H9 (cell line): Measurements from ENCODE around the gene HEATR1. TPM values are rescaled to one million over a fixed set of nuclear protein-coding genes. Genes with fewer than 3 reads are reported as not detected.

Source experiments
- DNase-seq: peaks from one replicate; pipeline ENCODE4 v3.0.0-alpha.2; 2017
- H2AFZ ChIP-seq: one replicate; pipeline ENCODE4 v1.6.1; 2013; ENCODE audit warnings: mild to moderate bottlenecking, low read length, control low read depth, moderate library complexity
- H2AK5ac ChIP-seq: 2 replicates; pipeline ENCODE4 v1.6.1; 2013; ENCODE audit warnings: low read length, control low read depth, mixed read lengths; ENCODE audit not compliant: insufficient read length
- H2BK120ac ChIP-seq: one replicate; pipeline ENCODE4 v1.6.1; 2013; ENCODE audit warnings: low read depth, mild to moderate bottlenecking, low read length, control low read depth, inconsistent platforms; ENCODE audit not compliant: poor library complexity, severe bottlenecking
- H2BK12ac ChIP-seq: 2 replicates; pipeline ENCODE4 v1.6.1; 2013; ENCODE audit warnings: low read length, control low read depth, mixed read lengths, low read depth; ENCODE audit not compliant: insufficient read length
- H2BK15ac ChIP-seq: 2 replicates; pipeline ENCODE4 v1.6.1; 2013; ENCODE audit warnings: low read depth, low read length, control low read depth
- H2BK20ac ChIP-seq: one replicate; pipeline ENCODE4 v1.6.1; 2013; ENCODE audit warnings: low read depth, mild to moderate bottlenecking, low read length, control low read depth, inconsistent platforms; ENCODE audit not compliant: poor library complexity, severe bottlenecking
- H2BK5ac ChIP-seq: 2 replicates; pipeline ENCODE4 v1.6.1; 2013; ENCODE audit warnings: low read length, control low read depth, mixed read lengths; ENCODE audit not compliant: insufficient read length
- H3K14ac ChIP-seq: 2 replicates; pipeline ENCODE4 v1.6.1; 2013; ENCODE audit warnings: low read length, control low read depth; ENCODE audit not compliant: insufficient read depth
- H3K18ac ChIP-seq: 2 replicates; pipeline ENCODE4 v1.6.1; 2013; ENCODE audit warnings: low read depth, mild to moderate bottlenecking, mixed read lengths, low read length, control low read depth; ENCODE audit not compliant: insufficient read length
- H3K23ac ChIP-seq: 2 replicates; pipeline ENCODE4 v1.6.1; 2013; ENCODE audit warnings: low read length, control low read depth, mixed read lengths, low read depth; ENCODE audit not compliant: insufficient read length
- H3K23me2 ChIP-seq: 2 replicates; pipeline ENCODE4 v1.6.1; 2013; ENCODE audit warnings: low read depth, mild to moderate bottlenecking, mixed read lengths, low read length, control low read depth; ENCODE audit not compliant: insufficient read length, poor library complexity, severe bottlenecking
- H3K27ac ChIP-seq: 2 replicates; pipeline ENCODE4 v1.5.1; 2013; ENCODE audit warnings: low read length, control low read depth, mixed read lengths, low read depth; ENCODE audit not compliant: insufficient read length
- H3K27me3 ChIP-seq: 2 replicates; pipeline ENCODE4 v1.6.1; 2013; ENCODE audit warnings: low read length, control low read depth, inconsistent platforms; ENCODE audit not compliant: insufficient read depth
- H3K4ac ChIP-seq: 2 replicates; pipeline ENCODE4 v1.6.1; 2013; ENCODE audit warnings: low read depth, mild to moderate bottlenecking, control low read depth, inconsistent platforms, low read length, moderate library complexity
- H3K4me1 ChIP-seq: 2 replicates; pipeline ENCODE4 v1.6.1; 2013; ENCODE audit warnings: low read length, control low read depth, inconsistent platforms; ENCODE audit not compliant: insufficient read depth
- H3K4me2 ChIP-seq: 2 replicates; pipeline ENCODE4 v1.6.1; 2013; ENCODE audit warnings: low read length, control low read depth, mixed read lengths; ENCODE audit not compliant: insufficient read length, insufficient read depth
- H3K56ac ChIP-seq: 2 replicates; pipeline ENCODE4 v1.6.1; 2013; ENCODE audit warnings: low read depth, mild to moderate bottlenecking, mixed read lengths, low read length, control low read depth; ENCODE audit not compliant: insufficient read length
- H3K79me1 ChIP-seq: 2 replicates; pipeline ENCODE4 v1.6.1; 2013; ENCODE audit warnings: low read depth, mild to moderate bottlenecking, moderate library complexity, low read length, control low read depth, inconsistent platforms; ENCODE audit not compliant: insufficient read depth, poor library complexity, severe bottlenecking
- H3K79me2 ChIP-seq: 2 replicates; pipeline ENCODE4 v1.6.1; 2013; ENCODE audit warnings: low read length, control low read depth, inconsistent platforms; ENCODE audit not compliant: insufficient read depth
- H3K9ac ChIP-seq: 2 replicates; pipeline ENCODE4 v1.6.1; 2013; ENCODE audit warnings: low read length, control low read depth, mixed read lengths; ENCODE audit not compliant: insufficient read length; ENCODE audit errors: extremely low read depth
- H3K9me3 ChIP-seq: one replicate; pipeline ENCODE4 v1.6.1; 2013; ENCODE audit warnings: low read depth, low read length, inconsistent platforms; ENCODE audit not compliant: control insufficient read depth
- H3T11ph ChIP-seq: one replicate; pipeline ENCODE4 v1.6.1; 2013; ENCODE audit warnings: mild to moderate bottlenecking, low read length, control low read depth, inconsistent platforms
- H4K20me1 ChIP-seq: one replicate; pipeline ENCODE4 v1.6.1; 2013; ENCODE audit not compliant: control insufficient read depth, insufficient read length, insufficient read depth
- H4K5ac ChIP-seq: 2 replicates; pipeline ENCODE4 v1.6.1; 2013; ENCODE audit warnings: low read depth, mild to moderate bottlenecking, mixed read lengths, low read length, control low read depth; ENCODE audit not compliant: insufficient read length
- H4K8ac ChIP-seq: replicated peaks from 2 replicates; pipeline ENCODE4 v1.6.1; 2013; ENCODE audit warnings: low read length, control low read depth, mixed read lengths, low read depth; ENCODE audit not compliant: insufficient read length
- H4K91ac ChIP-seq: 2 replicates; pipeline ENCODE4 v1.6.1; 2013; ENCODE audit warnings: low read depth, mild to moderate bottlenecking, moderate library complexity, mixed read lengths, low read length, control low read depth; ENCODE audit not compliant: insufficient read length
- H3K27ac Mint-ChIP-seq, 3 experiments: 2 replicates in 2 of 3; 3 replicates in 1 of 3; pipeline ENCODE4 v1.8.0; 2020 to 2021; ENCODE audit warnings: mixed read lengths in 3 of 3, mild to moderate bottlenecking in 1 of 3, moderate library complexity in 1 of 3
- H3K27me3 Mint-ChIP-seq: 2 replicates; pipeline ENCODE4 v1.8.0; 2021; ENCODE audit warnings: low read depth, mild to moderate bottlenecking, moderate library complexity, mixed read lengths
- H3K36me3 Mint-ChIP-seq, 3 experiments: 2 replicates in 2 of 3; 3 replicates in 1 of 3; pipeline ENCODE4 v1.8.0; 2020 to 2021; ENCODE audit warnings: low read depth in 3 of 3, mixed read lengths in 3 of 3; ENCODE audit not compliant: insufficient read depth in 1 of 3
- H3K4me1 Mint-ChIP-seq, 2 experiments: 2 replicates each; pipeline ENCODE4 v1.8.0; 2020; ENCODE audit warnings: mixed read lengths in 2 of 2
- H3K4me3 Mint-ChIP-seq, 2 experiments: 2 replicates in 1 of 2; 3 replicates in 1 of 2; pipeline ENCODE4 v1.8.0; 2020 to 2021; ENCODE audit warnings: mild to moderate bottlenecking in 2 of 2, mixed read lengths in 2 of 2, moderate library complexity in 1 of 2
- H3K9me3 Mint-ChIP-seq, 2 experiments: 2 replicates in 1 of 2; 3 replicates in 1 of 2; pipeline ENCODE4 v1.8.0; 2020; ENCODE audit warnings: mild to moderate bottlenecking in 2 of 2, mixed read lengths in 2 of 2, moderate library complexity in 1 of 2
- WGBS: extraction: QIAGEN DNeasy Blood & Tissue Kit; methylation state at CpG from one replicate; pipeline ENCODE4 v1.1.7; 2013; ENCODE audit warnings: missing lambda C conversion rate, low lambda C conversion rate, mixed read lengths; ENCODE audit not compliant: insufficient read length; ENCODE audit errors: extremely low coverage; 5-methylcytosine and 5-hydroxymethylcytosine counted together
- total RNA-seq: library from RNA; stranded (reverse); gene quantifications from 2 replicates; pipeline ENCODE4 v1.2.1, GENCODE V29; 2021
- TF ChIP-seq, protein P1 (sequence below): fragments of 200-600 bp; sonication (generic); conservative IDR thresholded peaks from 3 replicates; pipeline ENCODE4 v1.8.0; 2021; ENCODE audit warnings: antibody characterized with exemption, mild to moderate bottlenecking

HEATR1 gene
- total RNA-seq, 1 experiment from 2014 or later, result 88.2 TPM

DNA sequence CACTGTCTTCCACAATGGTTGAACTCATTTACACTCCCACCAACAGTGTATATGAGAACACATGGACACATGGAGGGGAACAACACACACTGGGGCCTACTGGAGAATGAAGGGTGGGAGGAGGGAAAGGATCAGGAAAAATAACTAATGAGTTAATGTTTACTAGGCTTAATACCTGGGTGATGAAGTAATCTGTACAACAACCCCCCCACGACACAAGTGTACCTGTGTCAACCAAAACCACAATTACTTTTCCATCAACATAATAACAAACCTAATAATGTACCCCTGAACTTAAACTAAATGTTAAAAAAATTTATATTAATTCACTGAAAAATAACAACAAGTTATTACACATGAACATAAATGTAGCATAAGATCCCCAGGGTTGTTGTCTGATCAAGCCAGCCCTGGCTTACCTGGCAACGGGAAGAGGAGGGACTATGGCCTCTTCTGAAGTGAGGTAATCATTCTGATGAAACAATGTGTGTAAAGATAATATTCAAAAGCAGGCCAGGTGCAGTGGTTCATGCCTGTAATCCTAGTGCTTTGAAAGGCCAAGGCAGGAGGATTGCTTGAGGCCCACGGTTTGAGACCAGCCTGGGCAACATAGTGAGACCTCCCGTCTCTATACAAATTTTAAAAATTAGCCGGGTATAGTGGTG lies 40.8 kb upstream of the HEATR1 start:
- H4K8ac ChIP-seq, result no peak overlapping the region
- H3K4me3 Mint-ChIP-seq, result no peak overlapping the region
- WGBS, result no CpG with 5 or more reads among the region's 5 CpGs

More for the DNA sequence above, 40.8 kb upstream of the HEATR1 start:
- no peak overlapping the region for H2BK5ac ChIP-seq
- H3K27ac ChIP-seq, result no peak overlapping the region
- no peak overlapping the region for H3K4ac ChIP-seq
- Mint-ChIP-seq H3K36me3 (no peaks in the 10 kb centered on the region), H3K27me3 (no peaks in the 10 kb centered on the region; the same call in 1 of the 2 replicates), H3K4me1 (no peaks in the 10 kb centered on the region), H3K9me3 (no peaks in the 10 kb centered on the region), H3K27ac (no peak overlapping the region)
- H3K14ac ChIP-seq, result no peak overlapping the region
- no peak overlapping the region for H3K23ac ChIP-seq
- DNase-seq, result no peak
- no peaks in the 10 kb centered on the region for H3K79me2 ChIP-seq
- no peak overlapping the region for H2BK20ac ChIP-seq
- no peak overlapping the region for H3K9ac ChIP-seq
- H2BK120ac ChIP-seq, result no peak overlapping the region
- no peaks in the 10 kb centered on the region for H3K79me1 ChIP-seq
- no peaks in the 10 kb centered on the region for H4K20me1 ChIP-seq
- no peak overlapping the region for H2BK15ac ChIP-seq
- no peaks in the 10 kb centered on the region for H3K9me3 ChIP-seq
- H3T11ph ChIP-seq, result no peak overlapping the region
- H3K4me2 ChIP-seq, result no peak overlapping the region
- H4K91ac ChIP-seq, result no peak overlapping the region
- H3K4me1 ChIP-seq, result no peaks in the 10 kb centered on the region
- H3K27me3 ChIP-seq, result no peaks in the 10 kb centered on the region
- TF ChIP-seq, protein P1, sequence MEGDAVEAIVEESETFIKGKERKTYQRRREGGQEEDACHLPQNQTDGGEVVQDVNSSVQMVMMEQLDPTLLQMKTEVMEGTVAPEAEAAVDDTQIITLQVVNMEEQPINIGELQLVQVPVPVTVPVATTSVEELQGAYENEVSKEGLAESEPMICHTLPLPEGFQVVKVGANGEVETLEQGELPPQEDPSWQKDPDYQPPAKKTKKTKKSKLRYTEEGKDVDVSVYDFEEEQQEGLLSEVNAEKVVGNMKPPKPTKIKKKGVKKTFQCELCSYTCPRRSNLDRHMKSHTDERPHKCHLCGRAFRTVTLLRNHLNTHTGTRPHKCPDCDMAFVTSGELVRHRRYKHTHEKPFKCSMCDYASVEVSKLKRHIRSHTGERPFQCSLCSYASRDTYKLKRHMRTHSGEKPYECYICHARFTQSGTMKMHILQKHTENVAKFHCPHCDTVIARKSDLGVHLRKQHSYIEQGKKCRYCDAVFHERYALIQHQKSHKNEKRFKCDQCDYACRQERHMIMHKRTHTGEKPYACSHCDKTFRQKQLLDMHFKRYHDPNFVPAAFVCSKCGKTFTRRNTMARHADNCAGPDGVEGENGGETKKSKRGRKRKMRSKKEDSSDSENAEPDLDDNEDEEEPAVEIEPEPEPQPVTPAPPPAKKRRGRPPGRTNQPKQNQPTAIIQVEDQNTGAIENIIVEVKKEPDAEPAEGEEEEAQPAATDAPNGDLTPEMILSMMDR, result no peak
- no peak overlapping the region for H2AFZ ChIP-seq
- no peak overlapping the region for H4K5ac ChIP-seq
- no peak overlapping the region for H3K18ac ChIP-seq
- H3K23me2 ChIP-seq, result no peaks in the 10 kb centered on the region
- no peak overlapping the region for H2AK5ac ChIP-seq
- H3K56ac ChIP-seq, result no peak overlapping the region
- no peak overlapping the region for H2BK12ac ChIP-seq
